Common myeloid progenitor, CD34-positive (primary cell): ENCODE measurements around the gene CCR5.
A peak's percentile ranks its signal among the peaks of the same experiment; 100 is the strongest.

ENCODE experiments used
- CTCF ChIA-PET: fragments of 350-600 bp; sonication (Branson Sonifier 250); formaldehyde crosslinking; loops from one replicate; lab custom pipeline; 2021; ENCODE audit warnings: antibody characterized with exemption; lab: Charles Lee
- POLR2A ChIA-PET: fragments of 350-600 bp; sonication (Branson Sonifier 250); formaldehyde crosslinking; loops from one replicate; lab custom pipeline; 2021; ENCODE audit warnings: antibody characterized with exemption; lab: Charles Lee
- DNase-seq, 3 donors: peaks; one replicate each; pipeline versions ENCODE4 v3.0.0 to v3.0.0-alpha.2; 2013
- H3K27ac ChIP-seq, 2 experiments: 1 replicate in 1 of 2; 2 replicates in 1 of 2; pipeline ENCODE4 v1.7.0; 2013; ENCODE audit warnings: inconsistent platforms in 2 of 2, low read length in 2 of 2, mild to moderate bottlenecking in 2 of 2, low read depth in 1 of 2, moderate library complexity in 1 of 2; ENCODE audit not compliant: severe bottlenecking in 2 of 2, insufficient read depth in 1 of 2, poor library complexity in 1 of 2
- H3K27me3 ChIP-seq, 5 experiments: replicated peaks in 2 of 5; 1 replicate in 3 of 5; 2 replicates in 2 of 5; pipeline versions ENCODE4 v1.6.1 to v1.7.0; 2013; ENCODE audit warnings: low read length in 4 of 5, mild to moderate bottlenecking in 2 of 5, moderate library complexity in 2 of 5, inconsistent platforms in 1 of 5; ENCODE audit not compliant: insufficient read depth in 5 of 5, control insufficient read depth in 4 of 5
- H3K36me3 ChIP-seq, 4 experiments: 1 replicate in 2 of 4; 2 replicates in 2 of 4; pipeline versions ENCODE4 v1.6.1 to v1.7.0; 2013; ENCODE audit warnings: low read length in 3 of 4, control low read depth in 1 of 4, mild to moderate bottlenecking in 1 of 4; ENCODE audit not compliant: control insufficient read depth in 4 of 4, insufficient read depth in 4 of 4
- H3K4me1 ChIP-seq, 4 experiments: 1 replicate in 3 of 4; 2 replicates in 1 of 4; pipeline versions ENCODE4 v1.6.1 to v1.7.1; 2013; ENCODE audit warnings: low read length in 3 of 4, mild to moderate bottlenecking in 3 of 4, control low read depth in 1 of 4, inconsistent platforms in 1 of 4, moderate library complexity in 1 of 4; ENCODE audit not compliant: control insufficient read depth in 4 of 4, insufficient read depth in 4 of 4; ENCODE audit errors: control extremely low read depth in 1 of 4
- H3K4me3 ChIP-seq, 7 experiments: 1 replicate in 4 of 7; 2 replicates in 3 of 7; pipeline versions ENCODE4 v1.5.1 to v1.7.0; 2013; ENCODE audit warnings: mild to moderate bottlenecking in 7 of 7, low read length in 6 of 7, moderate library complexity in 6 of 7, inconsistent platforms in 2 of 7, low read depth in 2 of 7, control low read depth in 1 of 7; ENCODE audit not compliant: insufficient read depth in 4 of 7, control insufficient read depth in 1 of 7; ENCODE audit errors: extremely low read depth in 1 of 7
- H3K9me3 ChIP-seq, 5 experiments: 1 replicate in 4 of 5; 2 replicates in 1 of 5; pipeline versions ENCODE4 v1.6.1 to v1.7.1; 2013; ENCODE audit warnings: low read length in 4 of 5, mild to moderate bottlenecking in 2 of 5, inconsistent platforms in 1 of 5, low read depth in 1 of 5, moderate library complexity in 1 of 5; ENCODE audit not compliant: control insufficient read depth in 4 of 5, insufficient read depth in 2 of 5; ENCODE audit errors: control extremely low read depth in 1 of 5
- WGBS: methylation state at CpG from one replicate; pipeline ENCODE4 v1.1.5; 2013; ENCODE audit not compliant: insufficient coverage; 5-methylcytosine and 5-hydroxymethylcytosine counted together

The CCR5 gene

GRCh38 chr3:46409739-46410489, 39.2 kb downstream of the CCR5 start:
- Histone ChIP-seq H3K4me3 (no peak overlapping the region), H3K9me3 (no peaks in the 10 kb centered on the region), H3K27me3 (no peaks in the 10 kb centered on the region), H3K36me3 (no peaks in the 10 kb centered on the region), H3K4me1 (peaks cover 18 to 76% (median 54%) of the 10 kb centered on the region in 4 experiments), H3K27ac (no peak overlapping the region)
- DNase-seq, result no peak
- ChIA-PET POLR2A (interaction anchor here (0.6 kb wide), 1 partner anchor 25 kb away, joined by 3 read pairs; no protein-coding TSS in a partner anchor), CTCF (no interaction called here)
- 88% methylated on average over 7 of the region's 9 CpGs for WGBS

GRCh38 chr3:46410669-46411068, 39.9 kb downstream of the CCR5 start:
- Histone ChIP-seq H3K27ac (no peak overlapping the region), H3K36me3 (no peaks in the 10 kb centered on the region), H3K4me3 (no peak overlapping the region), H3K4me1 (peaks cover 18 to 69% (median 51%) of the 10 kb centered on the region in 4 experiments), H3K27me3 (no peaks in the 10 kb centered on the region), H3K9me3 (no peaks in the 10 kb centered on the region)
- 100% methylated on average over 1 of the region's 2 CpGs for WGBS
- ChIA-PET POLR2A (interaction anchor here (1.0 kb wide), 1 partner anchor 13 kb away, joined by 3 read pairs; no protein-coding TSS in a partner anchor), CTCF (interaction anchor here (0.9 to 1.1 kb wide), 3 partner anchors 19 to 78 kb away, joined by 3 read pairs; no protein-coding TSS in a partner anchor)
- no peak for DNase-seq

GRCh38 chr3:46411271-46411670, 40.5 kb downstream of the CCR5 start:
- Histone ChIP-seq H3K36me3 (no peaks in the 10 kb centered on the region), H3K9me3 (no peaks in the 10 kb centered on the region), H3K4me1 (peaks cover 18 to 66% (median 54%) of the 10 kb centered on the region in 4 experiments), H3K27me3 (no peaks in the 10 kb centered on the region), H3K4me3 (no peak overlapping the region), H3K27ac (no peak overlapping the region)
- 93% methylated on average over 2 of the region's 2 CpGs for WGBS
- DNase-seq, result no peak
- POLR2A ChIA-PET, result interaction anchor here (1.0 kb wide), 1 partner anchor 13 kb away, joined by 3 read pairs; no protein-coding TSS in a partner anchor
- CTCF ChIA-PET, result interaction anchor here (0.9 to 1.1 kb wide), 3 partner anchors 18 to 77 kb away, joined by 3 read pairs; no protein-coding TSS in a partner anchor

- no peak for DNase-seq
- Histone ChIP-seq H3K9me3 (no peaks in the 10 kb centered on the region), H3K27ac (no peak overlapping the region), H3K36me3 (no peaks in the 10 kb centered on the region), H3K27me3 (no peaks in the 10 kb centered on the region), H3K4me3 (no peak overlapping the region), H3K4me1 (peaks cover 15 to 59% (median 44%) of the 10 kb centered on the region in 4 experiments)
- ChIA-PET CTCF (interaction anchor here (1.0 kb wide), 1 partner anchor 14 kb away, joined by 3 read pairs; no protein-coding TSS in a partner anchor), POLR2A (no interaction called here)
- 71% methylated on average over 1 of the region's 3 CpGs for WGBS
Observed at GRCh38 chr3:46412786-46413298, 42.1 kb downstream of the CCR5 start.

- H3K36me3 ChIP-seq, result no peaks in the 10 kb centered on the region
- H3K4me1 ChIP-seq, result peaks cover 11 to 48% (median 34%) of the 10 kb centered on the region in 4 experiments
- ChIA-PET CTCF (interaction anchor here (1.0 kb wide), 1 partner anchor 13 kb away, joined by 3 read pairs; no protein-coding TSS in a partner anchor), POLR2A (no interaction called here)
- H3K4me3 ChIP-seq, result no peak overlapping the region
- WGBS, result 28% methylated on average over 3 of the region's 5 CpGs
- peak overlapping the region in 1 of 2 experiments; percentile 27 for H3K27ac ChIP-seq
- no peaks in the 10 kb centered on the region for H3K9me3 ChIP-seq
- no peak for DNase-seq
- no peaks in the 10 kb centered on the region for H3K27me3 ChIP-seq
Observed at GRCh38 chr3:46413951-46414350, 43.2 kb downstream of the CCR5 start.

- WGBS, result 100% methylated on average over 1 of the region's 4 CpGs
- no peaks in the 10 kb centered on the region for H3K36me3 ChIP-seq
- no peak for DNase-seq
- CTCF ChIA-PET, result interaction anchor here (0.9 to 1.4 kb wide), 3 partner anchors 10 to 36 kb away, joined by 3 to 4 read pairs (median 3); no protein-coding TSS in a partner anchor
- H3K27ac ChIP-seq, result no peak overlapping the region
- H3K4me3 ChIP-seq, result no peak overlapping the region
- peaks cover 3 to 40% (median 30%) of the 10 kb centered on the region in 4 experiments for H3K4me1 ChIP-seq
- H3K27me3 ChIP-seq, result no peaks in the 10 kb centered on the region
- no peaks in the 10 kb centered on the region for H3K9me3 ChIP-seq
- POLR2A ChIA-PET, result no interaction called here
Observed at GRCh38 chr3:46414739-46415138, 44.0 kb downstream of the CCR5 start.
